Type B pancreatic cell (in vitro differentiated cells): ENCODE data around the gene ZPR1. TPM values are rescaled to one million over a fixed set of nuclear protein-coding genes. Genes with fewer than 3 reads are reported as not detected.
A peak's percentile ranks its signal among the peaks of the same experiment; 100 is the strongest.
"Not testable (repeated sequence)": the region's sequence is repeated elsewhere in the genome, so short reads cannot be mapped to it uniquely, and the experiment has no call there.

Experiments used
- DNase-seq: peaks from one replicate; pipeline ENCODE4 v3.0.0; 2021; ENCODE audit warnings: mixed read lengths; ENCODE audit not compliant: unreplicated experiment; ENCODE audit errors: extremely low spot score
- H3K27ac Mint-ChIP-seq: 2 replicates; pipeline ENCODE4 v1.8.0; 2021; ENCODE audit warnings: mild to moderate bottlenecking, mixed read lengths
- H3K27me3 Mint-ChIP-seq: 2 replicates; pipeline ENCODE4 v1.8.0; 2021; ENCODE audit warnings: mixed read lengths
- H3K36me3 Mint-ChIP-seq: 2 replicates; pipeline ENCODE4 v1.8.0; 2021; ENCODE audit warnings: mixed read lengths
- H3K4me1 Mint-ChIP-seq: one replicate; pipeline ENCODE4 v1.8.0; 2021; ENCODE audit warnings: mixed read lengths; ENCODE audit not compliant: unreplicated experiment
- H3K4me3 Mint-ChIP-seq: 2 replicates; pipeline ENCODE4 v1.8.0; 2021; ENCODE audit warnings: mild to moderate bottlenecking, mixed read lengths
- H3K9me3 Mint-ChIP-seq: 2 replicates; pipeline ENCODE4 v1.8.0; 2021; ENCODE audit warnings: mixed read lengths
- CTCF ChIP-seq: fragments of 200-600 bp; sonication (generic); conservative IDR thresholded peaks from 2 replicates; pipeline ENCODE4 v1.5.0; 2021; ENCODE audit warnings: antibody characterized with exemption, mild to moderate bottlenecking
- total RNA-seq: library from RNA; stranded (reverse); gene quantifications from 2 replicates; pipeline ENCODE4 v1.2.1, GENCODE V29; 2021; ENCODE audit warnings: low replicate concordance

Gene ZPR1
- total RNA-seq, 1 donor from 2014 or later = 41.2 TPM

- Mint-ChIP-seq H3K4me3 (peak within 1 kb of the TSS; percentile 97), H3K27ac (peak within 1 kb of the TSS; percentile 99), H3K4me1 (peaks cover 27% of the 10 kb centered on the region), H3K9me3 (no peaks in the 10 kb centered on the region), H3K27me3 (no peaks in the 10 kb centered on the region), H3K36me3 (peaks cover 13% of the 10 kb centered on the region)
- peak; percentile 92 for DNase-seq
- TF ChIP-seq CTCF = no peak
Observed at GRCh38 chr11:116772443-116773202, 15.2 kb downstream of the ZPR1 start, which contains the start of gene BUD13. Gene BUD13, minus strand, starts transcription at chr11:116772987. Its CDS starts 23 bp downstream, at chr11:116772964.

DNA sequence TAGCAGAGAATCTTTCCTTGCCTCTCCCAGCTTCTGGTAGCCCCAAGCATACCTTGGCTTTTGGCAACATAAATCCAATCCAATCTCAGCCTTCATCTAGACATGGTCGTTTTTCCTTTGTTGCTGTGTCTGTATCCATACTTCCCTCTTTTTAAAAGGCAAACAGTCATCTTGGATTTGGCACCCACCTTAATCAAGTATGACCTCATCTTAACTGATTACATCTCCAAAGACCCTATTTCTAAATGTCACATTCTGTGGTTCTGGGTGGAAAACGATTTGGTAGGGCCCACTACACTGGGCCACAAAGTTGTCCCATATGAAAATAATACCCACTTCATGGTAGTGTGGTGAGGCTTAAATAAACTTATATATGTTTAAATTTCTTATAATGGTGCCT is 15.9 kb downstream of the ZPR1 start:
- DNase-seq = no peak
- Mint-ChIP-seq H3K36me3 (peaks cover 11% of the 10 kb centered on the region), H3K9me3 (no peaks in the 10 kb centered on the region), H3K4me1 (peaks cover 27% of the 10 kb centered on the region), H3K27ac (peak overlapping the region; percentile 99), H3K4me3 (peak overlapping the region; percentile 97), H3K27me3 (no peaks in the 10 kb centered on the region)
- no peak for TF ChIP-seq CTCF

DNA sequence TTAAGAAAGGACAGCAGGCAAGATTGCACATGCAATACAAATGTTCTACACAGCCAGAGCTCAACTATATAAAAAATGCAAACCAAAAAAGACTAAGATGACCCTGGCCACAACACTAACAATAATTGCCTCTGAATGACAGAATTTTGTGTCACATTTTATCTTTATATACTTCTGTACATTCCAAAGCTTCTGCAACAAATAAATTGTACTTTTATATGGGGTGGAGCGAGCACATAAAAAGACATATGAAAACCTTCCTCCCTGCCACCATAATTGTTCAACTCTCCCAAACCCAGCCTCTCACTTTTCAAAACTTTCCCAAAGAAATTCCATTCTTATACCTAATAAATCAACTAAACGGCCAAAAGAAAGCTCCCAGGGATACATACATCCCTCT is 25.7 kb downstream of the ZPR1 start:
- no peaks in the 10 kb centered on the region for H3K4me1 Mint-ChIP-seq
- DNase-seq = no peak
- no peaks in the 10 kb centered on the region for H3K27me3 Mint-ChIP-seq
- H3K9me3 Mint-ChIP-seq = no peaks in the 10 kb centered on the region
- peaks cover 31% of the 10 kb centered on the region for H3K36me3 Mint-ChIP-seq
- no peak overlapping the region for H3K27ac Mint-ChIP-seq
- no peak for TF ChIP-seq CTCF
- H3K4me3 Mint-ChIP-seq = no peak overlapping the region

GRCh38 chr11:116756044-116756443 is 31.8 kb downstream of the ZPR1 start:
- H3K4me3 Mint-ChIP-seq, H3K4me1 Mint-ChIP-seq: not testable (repeated sequence)
- H3K36me3 Mint-ChIP-seq = peaks cover 35% of the 10 kb centered on the region

DNA sequence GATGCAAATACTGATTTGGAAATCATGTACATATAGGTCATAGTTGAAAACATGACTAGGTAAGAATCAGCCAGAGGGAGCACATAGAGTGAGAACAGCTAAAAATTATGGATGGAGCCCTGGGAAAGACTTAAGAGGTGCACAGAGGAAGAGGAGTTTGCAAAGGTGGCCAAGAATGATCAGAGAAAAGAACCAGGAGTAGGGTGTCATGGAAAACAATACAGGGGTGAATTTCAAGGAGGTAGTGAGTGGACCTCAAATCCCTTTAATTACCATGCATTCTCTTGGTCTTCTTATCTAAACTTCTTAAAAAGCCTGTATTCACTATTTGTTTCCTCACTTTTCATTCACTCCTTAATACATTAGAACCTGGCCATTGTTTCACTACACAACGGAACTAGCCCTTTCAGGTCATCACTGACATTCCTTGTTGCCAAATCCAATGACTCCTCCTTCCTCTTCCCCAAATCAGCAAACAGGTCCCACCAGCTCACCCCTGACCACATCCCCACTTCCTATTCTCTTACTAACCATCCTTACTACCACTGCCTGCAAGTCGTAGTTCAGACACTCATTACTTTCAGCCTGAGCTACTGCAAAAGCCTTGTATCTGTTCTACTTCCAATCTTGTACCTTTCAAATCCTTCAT is 37.6 kb downstream of the ZPR1 start:
- no peak for DNase-seq
- Mint-ChIP-seq H3K36me3 (peaks cover 12% of the 10 kb centered on the region), H3K4me1 (no peaks in the 10 kb centered on the region), H3K27ac (no peak overlapping the region), H3K9me3 (no peaks in the 10 kb centered on the region), H3K4me3 (no peak overlapping the region), H3K27me3 (no peaks in the 10 kb centered on the region)
- no peak for TF ChIP-seq CTCF

More at GRCh38 chr11:116756044-116756443, 31.8 kb downstream of the ZPR1 start:
- not testable (repeated sequence) for DNase-seq, H3K9me3 Mint-ChIP-seq, H3K27me3 Mint-ChIP-seq, H3K27ac Mint-ChIP-seq

GRCh38 chr11:116742104-116742503 is 45.7 kb downstream of the ZPR1 start:
- TF ChIP-seq CTCF = no peak
- DNase-seq = no peak
- Mint-ChIP-seq H3K9me3 (no peaks in the 10 kb centered on the region), H3K27me3 (no peaks in the 10 kb centered on the region), H3K27ac (no peak overlapping the region), H3K36me3 (peaks cover 4% of the 10 kb centered on the region), H3K4me3 (no peak overlapping the region), H3K4me1 (peaks cover 20% of the 10 kb centered on the region)
